H1 (cell line): ENCODE data around the gene BBS1. TPM values are rescaled to one million over a fixed set of nuclear protein-coding genes. Genes with fewer than 3 reads are reported as not detected.

Experiments
- CTCF ChIA-PET: fragments of 300-600 bp; sonication (Branson Sonifier 250); formaldehyde crosslinking; loops from one replicate; lab custom pipeline; 2021; ENCODE audit not compliant: partially characterized antibody; lab: Charles Lee
- POLR2A ChIA-PET: fragments of 300-600 bp; sonication (Branson Sonifier 250); formaldehyde crosslinking; loops from one replicate; lab custom pipeline; 2021; ENCODE audit warnings: inconsistent platforms; ENCODE audit not compliant: partially characterized antibody; lab: Charles Lee
- DNase-seq, 2 experiments: peaks; one replicate each; pipeline versions ENCODE4 v3.0.0 to v3.0.0-alpha.2; 2010 to 2022; ENCODE audit warnings: low spot score in 2 of 2, low read depth in 1 of 2, mixed read lengths in 1 of 2
- FAIRE-seq: peaks from 2 replicates; lab custom pipeline; 2011; peaks lifted over from hg19 to GRCh38; lab: Jason Lieb, UNC
- H2AFZ ChIP-seq: 2 replicates; pipeline ENCODE4 v1.8.1; 2012; ENCODE audit warnings: low read length, inconsistent platforms
- H2AK5ac ChIP-seq: 2 replicates; pipeline ENCODE4 v1.6.1; 2013; ENCODE audit warnings: low read depth, low read length
- H2BK120ac ChIP-seq: replicated peaks from 2 replicates; pipeline ENCODE3; 2013; ENCODE audit warnings: low read depth, low read length, inconsistent platforms
- H2BK12ac ChIP-seq: 2 replicates; pipeline ENCODE4 v1.6.1; 2013; ENCODE audit warnings: low read depth, low read length
- H2BK15ac ChIP-seq: 2 replicates; pipeline ENCODE4 v1.6.1; 2013; ENCODE audit warnings: low read length
- H2BK20ac ChIP-seq: 2 replicates; pipeline ENCODE4 v1.6.1; 2013; ENCODE audit warnings: low read length
- H2BK5ac ChIP-seq: 2 replicates; pipeline ENCODE4 v1.6.1; 2013; ENCODE audit warnings: low read depth, low read length
- H3K14ac ChIP-seq: 2 replicates; pipeline ENCODE4 v1.6.1; 2013; ENCODE audit warnings: inconsistent platforms; ENCODE audit not compliant: insufficient read length
- H3K18ac ChIP-seq: 2 replicates; pipeline ENCODE4 v1.6.1; 2013; ENCODE audit warnings: low read length; ENCODE audit errors: extremely low read depth
- H3K23ac ChIP-seq: 2 replicates; pipeline ENCODE4 v1.6.1; 2013; ENCODE audit warnings: inconsistent platforms; ENCODE audit not compliant: insufficient read length
- H3K23me2 ChIP-seq: 2 replicates; pipeline ENCODE4 v1.6.1; 2013; ENCODE audit warnings: low read depth, low read length
- H3K27ac ChIP-seq: 2 replicates; pipeline ENCODE4 v1.6.1; 2011; ENCODE audit warnings: low read depth, low read length, inconsistent platforms
- H3K27me3 ChIP-seq, 4 experiments: replicated peaks in 1 of 4; 1 replicate in 1 of 4; 2 replicates in 3 of 4; pipeline versions ENCODE4 v1.6.1 to v1.8.1; 2011 to 2013; ENCODE audit warnings: low read length in 3 of 4, mild to moderate bottlenecking in 3 of 4, inconsistent platforms in 2 of 4, mixed read lengths in 2 of 4, moderate library complexity in 1 of 4; ENCODE audit not compliant: control insufficient read depth in 3 of 4, insufficient read depth in 3 of 4; ENCODE audit errors: extremely low read depth in 1 of 4
- H3K36me3 ChIP-seq, 4 experiments: 2 replicates each; pipeline versions ENCODE4 v1.6.1 to v1.8.1; 2011 to 2013; ENCODE audit warnings: mild to moderate bottlenecking in 4 of 4, low read length in 3 of 4, moderate library complexity in 2 of 4, control low read depth in 1 of 4, inconsistent platforms in 1 of 4; ENCODE audit not compliant: insufficient read depth in 4 of 4, control insufficient read depth in 2 of 4
- H3K4ac ChIP-seq: replicated peaks from 2 replicates; pipeline ENCODE3; 2013; ENCODE audit warnings: low read length, low read depth, mixed read lengths, inconsistent platforms; ENCODE audit not compliant: insufficient read length
- H3K4me1 ChIP-seq, 4 experiments: replicated peaks in 1 of 4; 1 replicate in 1 of 4; 2 replicates in 3 of 4; pipeline versions ENCODE4 v1.6.1 to v1.8.1; 2011 to 2013; ENCODE audit warnings: low read length in 3 of 4, inconsistent platforms in 2 of 4, mixed read lengths in 1 of 4; ENCODE audit not compliant: insufficient read depth in 4 of 4, control insufficient read depth in 3 of 4
- H3K4me2 ChIP-seq, 2 experiments: 2 replicates each; pipeline versions ENCODE4 v1.6.1 to v1.8.1; 2011 to 2013; ENCODE audit warnings: low read depth in 2 of 2, low read length in 2 of 2, control low read depth in 1 of 2, inconsistent platforms in 1 of 2, mild to moderate bottlenecking in 1 of 2; ENCODE audit not compliant: insufficient read depth in 1 of 2
- H3K4me3 ChIP-seq, 4 experiments: fragments of 200-600, 300-600 bp in 1 of 4; sonication (generic), shearing (Covaris generic), sonication (Bioruptor Twin) in 1 of 4; 2 replicates each; pipeline versions ENCODE4 v1.5.1 to v1.8.1; 2011 to 2016; ENCODE audit warnings: low read length in 4 of 4, low read depth in 3 of 4, control low read depth in 2 of 4, inconsistent platforms in 2 of 4, mild to moderate bottlenecking in 2 of 4, mixed read lengths in 1 of 4, moderate library complexity in 1 of 4; ENCODE audit not compliant: insufficient read depth in 2 of 4; ENCODE audit errors: extremely low read depth in 1 of 4
- H3K56ac ChIP-seq: replicated peaks from 2 replicates; pipeline ENCODE3; 2013; ENCODE audit warnings: low read depth, mild to moderate bottlenecking, mixed read lengths, low read length, inconsistent platforms; ENCODE audit not compliant: insufficient read length
- H3K79me1 ChIP-seq: 2 replicates; pipeline ENCODE4 v1.6.1; 2013; ENCODE audit warnings: low read depth, low read length, control low read depth
- H3K79me2 ChIP-seq, 2 experiments: 2 replicates each; pipeline versions ENCODE4 v1.6.1 to v1.8.1; 2012 to 2013; ENCODE audit warnings: low read length in 2 of 2, mild to moderate bottlenecking in 2 of 2, inconsistent platforms in 1 of 2; ENCODE audit not compliant: insufficient read depth in 2 of 2, control insufficient read depth in 1 of 2
- H3K9ac ChIP-seq, 4 experiments: replicated peaks in 1 of 4; 1 replicate in 1 of 4; 2 replicates in 3 of 4; pipeline versions ENCODE4 v1.6.1 to v1.8.1; 2011 to 2013; ENCODE audit warnings: low read depth in 3 of 4, low read length in 3 of 4, control low read depth in 2 of 4, mild to moderate bottlenecking in 2 of 4, moderate library complexity in 2 of 4, inconsistent platforms in 1 of 4; ENCODE audit errors: extremely low read depth in 1 of 4
- H3K9me3 ChIP-seq, 2 experiments: 2 replicates each; pipeline versions ENCODE4 v1.6.1 to v1.8.1; 2012 to 2013; ENCODE audit warnings: mild to moderate bottlenecking in 2 of 2, moderate library complexity in 2 of 2, control low read depth in 1 of 2, inconsistent platforms in 1 of 2, low read depth in 1 of 2, low read length in 1 of 2, mixed read lengths in 1 of 2; ENCODE audit not compliant: insufficient read depth in 2 of 2
- H4K20me1 ChIP-seq, 2 experiments: replicated peaks in 1 of 2; 2 replicates each; pipeline versions ENCODE3 to v1.8.1; 2011 to 2013; ENCODE audit warnings: inconsistent platforms in 2 of 2, low read length in 2 of 2, mild to moderate bottlenecking in 1 of 2; ENCODE audit not compliant: insufficient read depth in 2 of 2, control insufficient read depth in 1 of 2
- H4K5ac ChIP-seq: 2 replicates; pipeline ENCODE4 v1.6.1; 2013; ENCODE audit warnings: low read length, low read depth, mixed read lengths, inconsistent platforms; ENCODE audit not compliant: insufficient read length
- H4K8ac ChIP-seq: 2 replicates; pipeline ENCODE4 v1.8.0; 2013; ENCODE audit warnings: mild to moderate bottlenecking, moderate library complexity, low read length, inconsistent platforms; ENCODE audit not compliant: insufficient read depth; ENCODE audit errors: extremely low read depth
- H4K91ac ChIP-seq: replicated peaks from 2 replicates; pipeline ENCODE3; 2013; ENCODE audit warnings: low read length, mixed read lengths, inconsistent platforms; ENCODE audit not compliant: insufficient read length
- BCL11A ChIP-seq, 2 experiments: IDR thresholded peaks; one replicate each; pipeline ENCODE4 v1.6.1; 2011; ENCODE audit warnings: low read depth in 2 of 2, low read length in 2 of 2, mild to moderate bottlenecking in 2 of 2
- CHD2 ChIP-seq: IDR thresholded peaks from 2 replicates; pipeline ENCODE4 v1.6.1; 2012; ENCODE audit warnings: low read length, improper control_type of control experiment
- HDAC6 ChIP-seq: IDR thresholded peaks from one replicate; pipeline ENCODE4 v1.7.1; 2012; ENCODE audit warnings: low read depth, mild to moderate bottlenecking, inconsistent platforms, low read length, moderate library complexity
- MAFK ChIP-seq: IDR thresholded peaks from 2 replicates; pipeline ENCODE4 v1.6.1; 2012; ENCODE audit warnings: low read depth, mild to moderate bottlenecking, improper control_type of control experiment, low read length
- NRF1 ChIP-seq: IDR thresholded peaks from 2 replicates; pipeline ENCODE4 v1.6.1; 2011; ENCODE audit warnings: mild to moderate bottlenecking, low read depth, low read length, improper control_type of control experiment
- POLR2A ChIP-seq, 2 experiments: IDR thresholded peaks; 1 replicate in 1 of 2; 2 replicates in 1 of 2; pipeline ENCODE4 v1.6.1; 2011; ENCODE audit warnings: low read depth in 2 of 2, low read length in 2 of 2, mild to moderate bottlenecking in 2 of 2; ENCODE audit errors: control extremely low read depth in 1 of 2
- RXRA ChIP-seq: IDR thresholded peaks from 2 replicates; pipeline ENCODE4 v1.6.1; 2011; ENCODE audit warnings: low read depth, mild to moderate bottlenecking, low read length, moderate library complexity; ENCODE audit not compliant: insufficient read depth
- SAP30 ChIP-seq: fragments of 300-600 bp; sonication (generic); IDR thresholded peaks from 2 replicates; pipeline ENCODE4 v1.7.1; 2012; ENCODE audit warnings: low read length, moderate library complexity, mild to moderate bottlenecking, inconsistent platforms; ENCODE audit not compliant: insufficient read depth, insufficient replicate concordance
- SIN3A ChIP-seq, 2 experiments: IDR thresholded peaks in 1 of 2; conservative IDR thresholded peaks in 1 of 2; 2 replicates each; pipeline ENCODE4 v1.6.1; 2011 to 2012; ENCODE audit warnings: low read length in 2 of 2, improper control_type of control experiment in 1 of 2, low read depth in 1 of 2, mild to moderate bottlenecking in 1 of 2
- SUZ12 ChIP-seq: fragments of 200-600 bp; sonication (generic); IDR thresholded peaks from 2 replicates; pipeline ENCODE4 v1.6.1; 2012; ENCODE audit warnings: mild to moderate bottlenecking, inconsistent platforms, low read length, moderate library complexity, mixed read lengths
- TAF1 ChIP-seq: IDR thresholded peaks from 2 replicates; pipeline ENCODE4 v1.6.1; 2011; ENCODE audit warnings: mild to moderate bottlenecking, low read depth, low read length
- YY1 ChIP-seq: IDR thresholded peaks from 2 replicates; pipeline ENCODE4 v1.6.1; 2011; ENCODE audit warnings: low read depth, mild to moderate bottlenecking, low read length
- ZNF274 ChIP-seq: IDR thresholded peaks from 2 replicates; pipeline ENCODE4 v1.7.0; 2012; ENCODE audit warnings: low read length, borderline replicate concordance; ENCODE audit errors: extremely low read depth
- WGBS, 2 experiments: shearing (Covaris generic) in 1 of 2; methylation state at CpG; one replicate each; pipeline versions ENCODE4 v1.1.6 to v1.1.7; 2013 to 2015; ENCODE audit warnings: low lambda C conversion rate in 2 of 2, mixed read lengths in 2 of 2, inconsistent platforms in 1 of 2, low coverage in 1 of 2, missing lambda C conversion rate in 1 of 2; ENCODE audit not compliant: insufficient replicate concordance in 2 of 2, insufficient coverage in 1 of 2, insufficient read length in 1 of 2; ENCODE audit errors: extremely low coverage in 1 of 2, missing lambda C conversion rate in 1 of 2; 5-methylcytosine and 5-hydroxymethylcytosine counted together
- polyA plus RNA-seq, 7 experiments: library from polyadenylated mRNA; depleted of rRNA in 3 of 7; stranded (reverse) in 5 of 7; unstranded in 2 of 7; fragments of >200 nt in 5 of 7; fragments of 200-250 nt in 2 of 7; gene quantifications; 1 replicate in 5 of 7; 2 replicates in 1 of 7; 4 replicates in 1 of 7; pipeline versions ENCODE4 v1.2.1 to v1.2.3, GENCODE V29; 2011 to 2013; ENCODE audit warnings: missing spikeins in 2 of 7, mixed read lengths in 2 of 7
- total RNA-seq: library from RNA; stranded (reverse); fragmentation: NEBNext Ultra II Directional; extraction: Animal tissue kit (Norgen Biotek cat#: 25700); gene quantifications from 2 replicates; pipeline ENCODE4 v1.2.1, GENCODE V29; 2021
- TF ChIP-seq, protein P1 (sequence below): IDR thresholded peaks from 2 replicates; pipeline ENCODE4 v1.6.1; 2011; ENCODE audit warnings: low read depth, mild to moderate bottlenecking, low read length; ENCODE audit not compliant: insufficient read depth

Gene BBS1
- total and polyA plus RNA-seq, 2 of the 8 experiments (the other 6 are each of a cell fraction or from before 2014, with no cell fraction given): 19.1 to 19.5 TPM

DNA sequence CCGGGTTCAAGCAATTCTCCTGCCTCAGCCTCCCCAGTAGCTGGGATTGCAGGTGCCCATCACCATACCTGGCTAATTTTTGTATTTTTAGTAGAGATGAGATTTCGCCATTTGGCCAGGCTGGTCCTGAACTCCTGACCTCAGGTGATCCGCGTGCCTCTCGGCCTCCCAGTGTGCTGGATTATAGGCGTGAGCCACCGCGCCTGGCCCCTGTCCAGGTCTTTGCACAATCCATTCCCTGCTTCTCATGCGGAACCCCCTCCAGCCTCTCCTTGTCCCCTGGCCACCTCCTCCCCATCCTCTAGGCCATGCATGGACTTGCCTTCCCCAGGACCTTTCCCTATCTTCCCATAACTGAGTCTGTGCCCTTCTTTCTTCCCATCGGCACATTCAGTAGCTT lies 21.5 kb upstream of the BBS1 start:
- Histone ChIP-seq H3K27ac (no peak overlapping the region), H2AK5ac (no peak overlapping the region), H3K14ac (no peak overlapping the region), H3K23me2 (no peaks in the 10 kb centered on the region), H3K79me1 (no peaks in the 10 kb centered on the region), H4K8ac (no peak overlapping the region), H3K4me2 (no peak overlapping the region), H4K5ac (no peak overlapping the region), H3K27me3 (no peaks in the 10 kb centered on the region), H3K23ac (no peak overlapping the region), H3K4ac (no peak overlapping the region), H2BK120ac (no peak overlapping the region), H2BK5ac (no peak overlapping the region; the same call in 1 of the 2 replicates), H3K9ac (no peak overlapping the region), H3K56ac (no peak overlapping the region), H3K4me1 (peaks cover 0 to 12% (median 5%) of the 10 kb centered on the region in 4 experiments; a peak in 4 of 7 replicates), H3K36me3 (peaks cover 0 to 18% (median 8%) of the 10 kb centered on the region in 4 experiments; a peak in 4 of 8 replicates), H3K4me3 (no peak overlapping the region), H2BK20ac (no peak overlapping the region), H4K20me1 (peaks cover 0 to 2% of the 10 kb centered on the region in 2 experiments), H2AFZ (no peak overlapping the region), H3K79me2 (no peaks in the 10 kb centered on the region), H3K18ac (no peak overlapping the region), H2BK12ac (no peak overlapping the region), H4K91ac (no peak overlapping the region), H3K9me3 (no peaks in the 10 kb centered on the region), H2BK15ac (no peak overlapping the region)
- FAIRE-seq (no peak), DNase-seq (no peak)
- POLR2A ChIA-PET: interaction anchor here (4.6 kb wide), 1 partner anchor 9 kb away, joined by 37 read pairs; the partner anchor contains the start of gene DPP3
- WGBS, 2 experiments: 95% methylated on average over 10 of the region's 10 CpGs; no CpG with 5 or more reads in 1 of the 2 experiments
- CTCF ChIA-PET: interaction anchor here (0.6 to 4.5 kb wide), 6 partner anchors 8 to 344 kb away, joined by 3 to 23 read pairs (median 4); partner anchors contain the start of gene DPP3
- TF ChIP-seq YY1 (no peak), CHD2 (no peak), POLR2A (IDR thresholded peaks at IDR 0.05; ENCODE audit: control extremely low read depth in 1 of 2, low read depth in 2 of 2, low read length in 2 of 2) (no peak), BCL11A (IDR thresholded peaks at IDR 0.05; ENCODE audit: low read depth in 2 of 2, low read length in 2 of 2) (no peak), RXRA (no peak), SAP30 (no peak), SUZ12 (no peak), TAF1 (no peak), MAFK (no peak), ZNF274 (no peak), NRF1 (no peak), SIN3A (conservative IDR thresholded peaks at IDR 0.05 in 1 of 2, IDR thresholded peaks at IDR 0.05 in 1 of 2; ENCODE audit: low read depth in 1 of 2, low read length in 2 of 2) (no peak), HDAC6 (no peak)
- TF ChIP-seq, protein P1, sequence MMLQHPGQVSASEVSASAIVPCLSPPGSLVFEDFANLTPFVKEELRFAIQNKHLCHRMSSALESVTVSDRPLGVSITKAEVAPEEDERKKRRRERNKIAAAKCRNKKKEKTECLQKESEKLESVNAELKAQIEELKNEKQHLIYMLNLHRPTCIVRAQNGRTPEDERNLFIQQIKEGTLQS: no peak
